ENCODE results near the gene ADRB2.
A peak's percentile ranks its signal among the peaks of the same experiment; 100 is the strongest.

Gene ADRB2

GRCh38 chr5:148805326-148806290 lies 20.8 kb upstream of the ADRB2 start:
- DNase-seq, result no peak

GRCh38 chr5:148806520-148806931 lies 19.9 kb upstream of the ADRB2 start:
- DNase-seq, result no peak

- no peak for DNase-seq
These were observed 18.6 kb upstream of the ADRB2 start for GRCh38 chr5:148807851-148808250.

- no peak for DNase-seq
These were observed 17.4 kb upstream of the ADRB2 start for GRCh38 chr5:148808864-148809642.

- no peak for DNase-seq
These were observed 16.5 kb upstream of the ADRB2 start for GRCh38 chr5:148809781-148810524.

GRCh38 chr5:148810823-148811222 lies 15.6 kb upstream of the ADRB2 start:
- no peak for DNase-seq

- no peak for DNase-seq
These were observed 14.7 kb upstream of the ADRB2 start for GRCh38 chr5:148811756-148812155.

- no peak for DNase-seq
These were observed 11.3 kb upstream of the ADRB2 start for GRCh38 chr5:148815086-148815485.

GRCh38 chr5:148815578-148815977 lies 10.8 kb upstream of the ADRB2 start:
- no peak for DNase-seq

GRCh38 chr5:148816357-148816756 lies 10.1 kb upstream of the ADRB2 start:
- DNase-seq, result no peak

- no peak for DNase-seq
These were observed 9.6 kb upstream of the ADRB2 start for GRCh38 chr5:148816782-148817181.

- DNase-seq, result no peak
These were observed 8.8 kb upstream of the ADRB2 start for GRCh38 chr5:148817606-148818005.

GRCh38 chr5:148820461-148821395 lies 5.7 kb upstream of the ADRB2 start:
- DNase-seq, result peak; percentile 52

- no peak for DNase-seq
These were observed 2.5 kb upstream of the ADRB2 start for GRCh38 chr5:148823871-148824270.

GRCh38 chr5:148825716-148826052 lies 727 bp upstream of the ADRB2 start:
- DNase-seq, result peak; percentile 36

GRCh38 chr5:148826739-148827070 lies 294 bp downstream of the ADRB2 start:
- DNase-seq, result no peak

- no peak for DNase-seq
These were observed 1.3 kb downstream of the ADRB2 start for GRCh38 chr5:148827723-148828122.

- DNase-seq, result peak; percentile 37
These were observed 2.3 kb downstream of the ADRB2 start for GRCh38 chr5:148828511-148829247.

GRCh38 chr5:148829248-148829594 lies 2.8 kb downstream of the ADRB2 start:
- no peak for DNase-seq

GRCh38 chr5:148829734-148830133 lies 3.3 kb downstream of the ADRB2 start:
- no peak for DNase-seq

GRCh38 chr5:148830211-148830610 lies 3.8 kb downstream of the ADRB2 start:
- no peak for DNase-seq

Data from HCEC 1CT (cell line).